OCI-LY3 (cell line): ENCODE results near the gene TBX6.

Experiments
- H2AFZ ChIP-seq: fragments of 200-600, 300-600 bp; shearing (Covaris generic); 2 replicates; pipeline ENCODE4 v1.6.0; 2014; ENCODE audit warnings: antibody characterized with exemption, low read depth, low read length
- H3K27ac ChIP-seq: fragments of 200-600, 300-600 bp; sonication (generic); 2 replicates; pipeline ENCODE4 v1.5.1; 2014; ENCODE audit warnings: mild to moderate bottlenecking, low read length, moderate library complexity, mixed read lengths
- H3K27me3 ChIP-seq: fragments of 200-600, 300-600 bp; sonication (generic); 2 replicates; pipeline ENCODE4 v1.6.1; 2014; ENCODE audit warnings: low read depth, low read length, mixed read lengths
- H3K36me3 ChIP-seq: fragments of 200-600, 300-600 bp; sonication (generic); replicated peaks from 2 replicates; pipeline ENCODE3; 2014; ENCODE audit warnings: low read depth, low read length, mixed read lengths
- H3K4me1 ChIP-seq: fragments of 300-600, 200-600 bp; sonication (generic); 2 replicates; pipeline ENCODE4 v1.6.1; 2014; ENCODE audit warnings: low read length, mixed read lengths
- H3K4me2 ChIP-seq: fragments of 200-600, 300-600 bp; sonication (generic); 2 replicates; pipeline ENCODE4 v1.6.1; 2014; ENCODE audit warnings: low read length, mixed read lengths
- H3K4me3 ChIP-seq: fragments of 300-600, 200-600 bp; sonication (generic); 2 replicates; pipeline ENCODE4 v1.5.1; 2014; ENCODE audit warnings: antibody characterized with exemption, mild to moderate bottlenecking, low read length, moderate library complexity
- H3K79me2 ChIP-seq: fragments of 300-600, 200-600 bp; shearing (Covaris generic); 2 replicates; pipeline ENCODE4 v1.6.1; 2014; ENCODE audit warnings: mild to moderate bottlenecking, low read length, mixed read lengths
- H3K9ac ChIP-seq: fragments of 300-600, 200-600 bp; shearing (Covaris generic); 2 replicates; pipeline ENCODE4 v1.6.0; 2014; ENCODE audit warnings: mild to moderate bottlenecking, low read length, moderate library complexity
- H3K9me3 ChIP-seq: fragments of 200-600, 300-600 bp; shearing (Covaris generic); 2 replicates; pipeline ENCODE4 v1.6.1; 2014; ENCODE audit warnings: low read length, mixed read lengths; ENCODE audit not compliant: insufficient read depth
- H4K20me1 ChIP-seq: fragments of 200-600, 300-600 bp; sonication (generic); 2 replicates; pipeline ENCODE4 v1.6.1; 2016; ENCODE audit warnings: low read length, mixed read lengths; ENCODE audit not compliant: insufficient read depth
- EZH2phosphoT487 ChIP-seq: fragments of 200-600 bp; shearing (Covaris generic); IDR thresholded peaks from 2 replicates; pipeline ENCODE4 v1.6.1; 2018; ENCODE audit warnings: antibody characterized with exemption, mixed run types, low read depth
- TF ChIP-seq, protein P1 (sequence below): fragments of 200-600, 300-600 bp; sonication (generic); IDR thresholded peaks from 2 replicates; pipeline ENCODE4 v1.5.1; 2014; ENCODE audit warnings: antibody characterized with exemption, low read length, low read depth

The TBX6 gene

DNA sequence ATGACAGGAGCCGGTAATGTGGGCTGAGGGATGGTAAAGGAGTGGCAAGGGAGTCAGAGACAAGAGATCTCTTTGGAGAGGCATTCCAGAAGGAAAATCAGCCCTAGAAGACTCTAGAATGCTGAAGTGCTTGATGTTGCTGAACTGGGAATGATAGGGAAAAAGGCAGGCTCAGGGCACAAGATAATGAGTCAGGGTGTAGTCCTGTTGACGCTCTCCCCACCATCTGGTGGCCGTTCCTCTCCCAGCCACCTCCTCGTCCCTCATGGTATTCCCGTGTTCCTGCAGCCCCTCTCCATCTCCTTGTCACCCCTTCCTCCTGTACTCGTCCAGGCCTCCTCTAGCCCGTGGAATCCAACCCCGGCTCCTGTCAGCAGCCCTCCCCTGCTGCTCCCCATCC lies 37.3 kb downstream of the TBX6 start:
- Histone ChIP-seq H3K4me2 (no peak overlapping the region), H3K9ac (no peak overlapping the region)
- TF ChIP-seq EZH2phosphoT487: no peak
- TF ChIP-seq, protein P1, sequence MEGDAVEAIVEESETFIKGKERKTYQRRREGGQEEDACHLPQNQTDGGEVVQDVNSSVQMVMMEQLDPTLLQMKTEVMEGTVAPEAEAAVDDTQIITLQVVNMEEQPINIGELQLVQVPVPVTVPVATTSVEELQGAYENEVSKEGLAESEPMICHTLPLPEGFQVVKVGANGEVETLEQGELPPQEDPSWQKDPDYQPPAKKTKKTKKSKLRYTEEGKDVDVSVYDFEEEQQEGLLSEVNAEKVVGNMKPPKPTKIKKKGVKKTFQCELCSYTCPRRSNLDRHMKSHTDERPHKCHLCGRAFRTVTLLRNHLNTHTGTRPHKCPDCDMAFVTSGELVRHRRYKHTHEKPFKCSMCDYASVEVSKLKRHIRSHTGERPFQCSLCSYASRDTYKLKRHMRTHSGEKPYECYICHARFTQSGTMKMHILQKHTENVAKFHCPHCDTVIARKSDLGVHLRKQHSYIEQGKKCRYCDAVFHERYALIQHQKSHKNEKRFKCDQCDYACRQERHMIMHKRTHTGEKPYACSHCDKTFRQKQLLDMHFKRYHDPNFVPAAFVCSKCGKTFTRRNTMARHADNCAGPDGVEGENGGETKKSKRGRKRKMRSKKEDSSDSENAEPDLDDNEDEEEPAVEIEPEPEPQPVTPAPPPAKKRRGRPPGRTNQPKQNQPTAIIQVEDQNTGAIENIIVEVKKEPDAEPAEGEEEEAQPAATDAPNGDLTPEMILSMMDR: no peak

DNA sequence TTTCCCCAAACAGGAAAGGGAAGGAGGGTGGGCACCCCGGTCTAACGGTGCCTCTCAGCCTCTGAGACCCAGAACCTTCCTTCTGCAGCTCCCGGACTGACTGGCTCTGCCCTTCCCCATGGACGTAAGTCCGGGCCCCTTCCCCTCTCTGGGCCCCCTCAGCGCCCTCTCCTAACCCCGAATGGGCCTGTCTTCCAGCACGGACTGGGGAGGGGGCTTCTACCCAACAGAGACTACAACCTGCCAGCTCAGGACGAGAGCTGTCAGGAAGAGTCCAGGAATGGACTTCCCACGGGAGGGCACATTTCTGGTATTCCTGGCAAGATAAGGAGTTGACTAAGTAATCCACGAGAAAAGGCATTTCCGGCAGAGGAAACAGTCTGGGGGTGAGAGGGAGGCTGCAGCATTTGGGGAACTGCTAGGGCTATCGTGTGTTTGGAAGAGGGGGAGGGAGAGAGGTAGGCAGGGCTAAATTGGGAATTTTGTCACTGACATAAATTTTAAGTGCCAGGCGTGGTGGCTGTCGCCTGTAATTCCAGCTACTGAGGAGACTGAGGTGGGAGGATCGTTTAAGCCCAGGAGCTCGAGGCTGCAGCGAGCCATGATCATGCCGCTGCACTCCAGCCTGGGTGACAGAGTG lies 38.2 kb downstream of the TBX6 start:
- Histone ChIP-seq H3K27me3 (no peaks in the 10 kb centered on the region), H3K9ac (peak overlapping the region; percentile 79), H2AFZ (peak overlapping the region; percentile 55), H3K4me1 (peaks cover 5% of the 10 kb centered on the region), H3K79me2 (no peaks in the 10 kb centered on the region), H3K27ac (no peak overlapping the region), H3K4me3 (peak overlapping the region; percentile 82), H3K4me2 (peak overlapping the region; percentile 99), H4K20me1 (no peaks in the 10 kb centered on the region), H3K36me3 (no peaks in the 10 kb centered on the region), H3K9me3 (no peaks in the 10 kb centered on the region)
- TF ChIP-seq EZH2phosphoT487: no peak
- TF ChIP-seq, protein P1: no peak

More for the DNA sequence above, 37.3 kb downstream of the TBX6 start:
- Histone ChIP-seq H3K9me3 (no peaks in the 10 kb centered on the region), H2AFZ (no peak overlapping the region), H3K27me3 (no peaks in the 10 kb centered on the region), H3K4me1 (peaks cover 5% of the 10 kb centered on the region), H4K20me1 (no peaks in the 10 kb centered on the region), H3K4me3 (no peak overlapping the region), H3K36me3 (no peaks in the 10 kb centered on the region), H3K79me2 (no peaks in the 10 kb centered on the region), H3K27ac (no peak overlapping the region)

DNA sequence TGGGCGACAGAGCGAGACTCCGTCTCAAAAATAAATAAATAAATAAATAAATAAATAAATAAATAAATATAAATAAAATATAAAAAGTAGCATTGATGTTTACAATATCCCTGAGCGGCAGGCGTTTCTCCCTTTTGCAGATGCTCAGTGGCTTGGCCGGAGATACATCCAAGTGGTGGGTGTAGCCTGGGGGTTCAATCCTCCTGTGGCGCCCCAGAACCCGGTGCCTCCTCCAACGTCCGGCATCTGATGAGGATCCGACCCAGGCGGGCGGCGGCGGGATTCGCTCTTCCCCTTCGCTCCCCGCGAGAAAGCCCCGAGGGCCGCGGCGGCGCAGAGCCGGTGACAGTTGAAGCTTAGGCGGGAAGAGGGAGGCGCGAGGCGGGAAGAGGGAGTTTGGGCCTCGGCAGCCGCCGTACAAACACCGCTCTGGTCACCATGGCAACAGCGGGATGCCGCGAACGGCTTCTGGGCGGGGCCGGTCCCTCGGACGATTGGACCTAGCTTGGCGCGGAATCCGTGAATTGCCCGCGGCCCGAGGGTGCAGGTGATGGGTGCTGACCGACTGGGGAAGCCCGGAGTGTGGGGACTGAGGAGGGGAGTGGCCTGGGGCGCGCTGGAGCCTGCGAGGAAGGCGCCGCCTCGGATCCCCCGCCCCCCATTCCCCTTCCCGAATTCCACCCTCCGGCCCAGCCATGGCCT lies 38.9 kb downstream of the TBX6 start:
- H3K27ac ChIP-seq: peak overlapping the region; percentile 23; the same call in 1 of the 2 replicates
- no peak for TF ChIP-seq EZH2phosphoT487
- TF ChIP-seq, protein P1: no peak
- no peaks in the 10 kb centered on the region for H4K20me1 ChIP-seq
- H3K27me3 ChIP-seq: no peaks in the 10 kb centered on the region
- no peaks in the 10 kb centered on the region for H3K79me2 ChIP-seq
- H3K9me3 ChIP-seq: no peaks in the 10 kb centered on the region
- peak overlapping the region; percentile 82 for H3K4me3 ChIP-seq
- H2AFZ ChIP-seq: peak overlapping the region; percentile 95
- no peaks in the 10 kb centered on the region for H3K36me3 ChIP-seq
- peak overlapping the region; percentile 79 for H3K9ac ChIP-seq
- peak overlapping the region; percentile 99 for H3K4me2 ChIP-seq
- H3K4me1 ChIP-seq: peaks cover 5% of the 10 kb centered on the region

DNA sequence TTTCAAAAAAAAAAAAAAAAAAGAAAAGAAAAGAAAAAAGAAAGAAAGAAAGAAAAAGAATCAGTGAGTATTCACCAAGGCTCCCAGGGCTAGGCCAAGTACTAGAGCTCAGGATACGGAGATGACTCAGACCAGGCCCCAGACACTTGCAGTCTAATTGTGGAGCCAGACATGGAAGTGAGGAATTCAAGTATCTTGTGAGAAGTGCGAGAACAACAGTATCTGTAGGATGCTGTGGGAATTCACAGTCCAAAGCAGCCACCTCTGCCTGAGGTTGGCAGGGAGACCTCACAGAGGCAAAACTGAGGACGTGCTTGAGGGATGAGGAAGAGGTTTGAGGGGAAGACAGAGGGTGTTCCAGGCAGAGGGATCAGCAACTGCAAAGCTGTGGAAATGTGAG lies 40.2 kb downstream of the TBX6 start:
- H3K4me2 ChIP-seq: no peak overlapping the region
- no peak overlapping the region for H3K4me3 ChIP-seq
- H4K20me1 ChIP-seq: no peaks in the 10 kb centered on the region
- H3K79me2 ChIP-seq: no peaks in the 10 kb centered on the region
- H3K27ac ChIP-seq: no peak overlapping the region
- H3K9me3 ChIP-seq: no peaks in the 10 kb centered on the region
- H3K36me3 ChIP-seq: no peaks in the 10 kb centered on the region
- TF ChIP-seq EZH2phosphoT487: no peak
- TF ChIP-seq, protein P1: no peak
- H3K27me3 ChIP-seq: peaks cover 5% of the 10 kb centered on the region
- no peak overlapping the region for H2AFZ ChIP-seq
- H3K9ac ChIP-seq: no peak overlapping the region
- peaks cover 5% of the 10 kb centered on the region for H3K4me1 ChIP-seq
